ENCODE data around the gene ZFAND2A.

- no peak for TF ChIP-seq CTCF (IDR thresholded peaks at IDR 0.05)
- TF ChIP-seq POLR2A (IDR thresholded peaks at IDR 0.05) = no peak
Measured at GRCh38 chr7:1121476-1121875, 38.5 kb downstream of the ZFAND2A start.

Measured in thyroid gland (tissue), 4 donors.